ENCODE data around the gene LRRC53.

Gene LRRC53

GRCh38 chr1:74430342-74430934 is 82.0 kb downstream of the LRRC53 start:
- no peak for DNase-seq (ENCODE audit: low read depth)

DNA sequence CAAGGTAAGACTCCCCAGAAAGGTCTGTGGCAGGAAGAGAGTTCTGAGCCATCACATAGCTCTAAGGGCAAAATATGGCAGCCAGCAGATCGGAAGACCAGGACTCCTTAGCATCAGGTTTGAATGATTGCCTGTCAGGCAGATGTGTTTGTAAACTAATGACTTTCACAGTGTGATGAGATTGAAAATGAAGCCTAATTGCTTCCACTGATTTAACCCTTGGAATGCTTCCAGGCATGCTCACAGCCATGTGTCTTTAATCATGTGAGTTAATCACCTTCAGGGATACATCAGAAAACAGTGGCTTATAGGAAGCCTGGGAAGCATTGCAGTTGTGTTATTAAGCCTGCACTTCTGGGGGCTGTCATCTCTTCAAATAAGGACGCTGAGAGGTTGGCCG is 82.8 kb downstream of the LRRC53 start:
- no peak for DNase-seq (ENCODE audit: low read depth)

- DNase-seq (ENCODE audit: low read depth), result no peak
Observed at GRCh38 chr1:74427681-74428080, 84.7 kb downstream of the LRRC53 start.

- DNase-seq (ENCODE audit: low read depth), result no peak
Observed at GRCh38 chr1:74426208-74426937, 86.0 kb downstream of the LRRC53 start.

GRCh38 chr1:74425676-74426075 is 86.7 kb downstream of the LRRC53 start:
- no peak for DNase-seq (ENCODE audit: low read depth)

DNA sequence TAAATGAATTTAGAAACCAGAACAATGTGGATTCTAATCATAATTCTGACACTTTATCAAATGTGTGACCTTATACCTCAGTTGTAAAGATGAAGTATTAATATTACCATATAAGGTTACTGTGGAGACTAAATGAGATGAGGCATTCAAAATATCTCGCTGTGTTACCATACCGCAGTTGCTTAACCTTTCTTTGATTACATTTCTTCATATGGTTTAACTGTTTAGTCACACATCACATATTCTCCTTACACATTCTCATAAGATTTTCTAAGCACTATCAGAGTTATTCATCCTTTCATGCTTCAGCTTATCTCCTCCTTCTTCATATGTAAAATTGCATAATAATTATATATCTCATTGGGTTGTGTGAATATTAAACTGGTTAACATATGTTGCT is 88.9 kb downstream of the LRRC53 start:
- no peak for DNase-seq (ENCODE audit: low read depth)

- no peak for DNase-seq (ENCODE audit: low read depth)
Observed at GRCh38 chr1:74422421-74423292, 89.8 kb downstream of the LRRC53 start.

- DNase-seq (ENCODE audit: low read depth), result no peak
Observed at GRCh38 chr1:74420467-74420866, 91.9 kb downstream of the LRRC53 start.

Data from activated T-cell treated with anti-CD3 and anti-CD28 coated beads for 1 hour (primary cell).